H1 (cell line): ENCODE data around the gene HINT2. TPM values are rescaled to one million over a fixed set of nuclear protein-coding genes. Genes with fewer than 3 reads are reported as not detected.

Experiments
- SUZ12 ChIP-seq: fragments of 200-600 bp; sonication (generic); IDR thresholded peaks from 2 replicates; pipeline ENCODE4 v1.6.1; 2012; ENCODE audit warnings: mild to moderate bottlenecking, inconsistent platforms, low read length, moderate library complexity, mixed read lengths
- polyA plus RNA-seq, 7 experiments: library from polyadenylated mRNA; depleted of rRNA in 3 of 7; stranded (reverse) in 5 of 7; unstranded in 2 of 7; fragments of >200 nt in 5 of 7; fragments of 200-250 nt in 2 of 7; gene quantifications; 1 replicate in 5 of 7; 2 replicates in 1 of 7; 4 replicates in 1 of 7; pipeline versions ENCODE4 v1.2.1 to v1.2.3, GENCODE V29; 2011 to 2013; ENCODE audit warnings: missing spikeins in 2 of 7, mixed read lengths in 2 of 7
- total RNA-seq: library from RNA; stranded (reverse); fragmentation: NEBNext Ultra II Directional; extraction: Animal tissue kit (Norgen Biotek cat#: 25700); gene quantifications from 2 replicates; pipeline ENCODE4 v1.2.1, GENCODE V29; 2021

HINT2 gene
- total and polyA plus RNA-seq, 2 of the 8 experiments (the other 6 are each of a cell fraction or from before 2014, with no cell fraction given): 32.1 to 51.2 TPM

GRCh38 chr9:35800530-35800929 is 14.3 kb downstream of the HINT2 start (continued):
- no peak for TF ChIP-seq SUZ12
